SK-N-MC (cell line): ENCODE data around the gene TSPAN13.

ENCODE experiments used
- EZH2 ChIP-seq: fragments of 200-600 bp; sonication (generic); IDR thresholded peaks from one replicate; pipeline ENCODE4 v1.6.1; 2017; ENCODE audit warnings: antibody characterized with exemption
- FOXP2 ChIP-seq: optimal IDR thresholded peaks from 2 replicates; pipeline ENCODE3; 2011; ENCODE audit warnings: mild to moderate bottlenecking, moderate library complexity; ENCODE audit not compliant: insufficient read depth; ENCODE audit errors: extremely low read length, control extremely low read depth
- POLR2AphosphoS5 ChIP-seq: IDR thresholded peaks from 2 replicates; pipeline ENCODE4 v1.6.1; 2012; ENCODE audit warnings: mild to moderate bottlenecking, low read depth, low read length, borderline replicate concordance

DNA sequence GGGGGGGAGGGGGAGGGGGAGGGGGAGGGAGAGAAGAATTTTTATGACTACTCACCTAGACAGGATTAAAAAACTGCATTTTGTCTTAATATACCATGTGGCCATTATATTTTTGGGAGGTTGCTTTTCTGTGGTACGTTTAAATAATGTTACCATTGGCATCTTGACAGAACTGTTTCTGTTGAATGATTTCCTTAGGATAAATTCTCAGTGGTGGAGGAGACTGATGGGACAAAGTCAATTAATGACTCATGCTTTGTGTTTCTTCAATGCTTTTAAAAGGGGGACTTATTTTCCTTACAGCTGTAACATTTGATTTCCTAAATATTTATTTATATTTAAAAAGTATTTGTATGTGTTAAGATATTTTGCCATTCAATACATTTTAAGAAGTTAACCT, 37.5 kb downstream of the TSPAN13 start:
- no peak for TF ChIP-seq EZH2
- TF ChIP-seq POLR2AphosphoS5 = no peak
- TF ChIP-seq FOXP2 = no peak
